HEK293T (cell line): ENCODE data around the gene EZR.
"Not testable (repeated sequence)": the region's sequence is repeated elsewhere in the genome, so short reads cannot be mapped to it uniquely, and the experiment has no call there.

Experiments used
- CTCF ChIA-PET: fragments of 350-600 bp; formaldehyde crosslinking; extraction: SDS; loops from one replicate; lab custom pipeline; 2021; ENCODE audit warnings: antibody characterized with exemption, inconsistent platforms; lab: Yijun Ruan, JAX
- POLR2A ChIA-PET: fragments of 350-600 bp; formaldehyde crosslinking; extraction: SDS; loops from one replicate; lab custom pipeline; 2020; ENCODE audit warnings: antibody characterized with exemption, inconsistent platforms; lab: Yijun Ruan, JAX
- DNase-seq: peaks from one replicate; pipeline ENCODE4 v3.0.0; 2012; ENCODE audit warnings: mixed read lengths; ENCODE audit errors: extremely low spot score
- ARNT ChIP-seq: fragments of 450-650 bp; IDR thresholded peaks from 2 replicates; pipeline ENCODE4 v1.6.1; 2017; ENCODE audit warnings: mild to moderate bottlenecking
- BHLHE40 ChIP-seq: fragments of 450-650 bp; IDR thresholded peaks from 2 replicates; pipeline ENCODE4 v1.6.1; 2016; ENCODE audit warnings: mild to moderate bottlenecking, moderate library complexity, borderline replicate concordance
- CTBP1 ChIP-seq: fragments of 450-650 bp; IDR thresholded peaks from 2 replicates; pipeline ENCODE4 v1.6.1; 2016; ENCODE audit warnings: borderline replicate concordance
- ELF4 ChIP-seq: fragments of 450-650 bp; IDR thresholded peaks from 2 replicates; pipeline ENCODE4 v1.6.1; 2017; ENCODE audit warnings: antibody characterized with exemption
- FOXA1 ChIP-seq: fragments of 450-650 bp; IDR thresholded peaks from 2 replicates; pipeline ENCODE4 v1.6.1; 2016; ENCODE audit warnings: mild to moderate bottlenecking
- FOXK2 ChIP-seq: fragments of 450-650 bp; IDR thresholded peaks from 2 replicates; pipeline ENCODE4 v1.6.1; 2016; ENCODE audit warnings: mild to moderate bottlenecking
- FOXM1 ChIP-seq: fragments of 450-650 bp; IDR thresholded peaks from 2 replicates; pipeline ENCODE4 v1.6.1; 2017; ENCODE audit warnings: mild to moderate bottlenecking, borderline replicate concordance
- HDGF ChIP-seq: fragments of 450-650 bp; IDR thresholded peaks from 2 replicates; pipeline ENCODE4 v1.6.1; 2017; ENCODE audit warnings: antibody characterized with exemption, borderline replicate concordance
- L3MBTL2 ChIP-seq: fragments of 450-650 bp; conservative IDR thresholded peaks from 2 replicates; pipeline ENCODE4 v1.6.1; 2016; ENCODE audit warnings: mild to moderate bottlenecking
- LEF1 ChIP-seq: fragments of 450-650 bp; IDR thresholded peaks from 2 replicates; pipeline ENCODE4 v1.6.1; 2017; ENCODE audit warnings: mild to moderate bottlenecking, borderline replicate concordance
- NFRKB ChIP-seq: fragments of 450-650 bp; IDR thresholded peaks from 2 replicates; pipeline ENCODE4 v1.6.1; 2016; ENCODE audit warnings: mild to moderate bottlenecking, moderate library complexity
- PKNOX1 ChIP-seq: fragments of 450-650 bp; IDR thresholded peaks from 2 replicates; pipeline ENCODE4 v1.6.1; 2016
- SP1 ChIP-seq: fragments of 450-650 bp; IDR thresholded peaks from 2 replicates; pipeline ENCODE4 v1.6.1; 2017
- SUZ12 ChIP-seq: fragments of 450-650 bp; IDR thresholded peaks from 2 replicates; pipeline ENCODE4 v1.6.1; 2016; ENCODE audit warnings: mild to moderate bottlenecking
- TARDBP ChIP-seq: fragments of 450-650 bp; IDR thresholded peaks from 2 replicates; pipeline ENCODE4 v1.6.1; 2016
- ZNF384 ChIP-seq: fragments of 450-650 bp; IDR thresholded peaks from 2 replicates; pipeline ENCODE4 v1.6.1; 2016

The EZR gene

GRCh38 chr6:158831571-158831970 is 12.4 kb upstream of the EZR start:
- CTCF ChIA-PET = interaction anchor here (0.8 kb wide), 1 partner anchor 273 kb away, joined by 4 read pairs; no protein-coding TSS in a partner anchor
- POLR2A ChIA-PET = interaction anchor here (2.2 kb wide), 1 partner anchor 38 kb away, joined by 9 read pairs; no protein-coding TSS in a partner anchor

GRCh38 chr6:158830736-158831135 is 11.6 kb upstream of the EZR start:
- no peak for TF ChIP-seq SUZ12
- TF ChIP-seq FOXA1 = no peak
- no peak for TF ChIP-seq NFRKB
- TF ChIP-seq CTBP1 = no peak
- no peak for TF ChIP-seq TARDBP
- no peak for TF ChIP-seq FOXM1
- TF ChIP-seq ARNT = no peak
- no peak for TF ChIP-seq SP1
- TF ChIP-seq ZNF384 = no peak
- no peak for TF ChIP-seq HDGF
- TF ChIP-seq PKNOX1 = no peak
- ChIA-PET POLR2A (no interaction called here), CTCF (interaction anchor here (0.6 kb wide), 1 partner anchor 159 kb away, joined by 5 read pairs; no protein-coding TSS in a partner anchor)
- DNase-seq = no peak

More at GRCh38 chr6:158831571-158831970, 12.4 kb upstream of the EZR start:
- no peak for DNase-seq
- TF ChIP-seq ZNF384 (no peak), FOXM1 (no peak), ELF4 (no peak), CTBP1 (no peak), NFRKB (no peak), BHLHE40 (no peak), L3MBTL2 (no peak)

- no peak for DNase-seq
- TF ChIP-seq FOXA1 = no peak
- TF ChIP-seq CTBP1 = no peak
- no peak for TF ChIP-seq PKNOX1
- TF ChIP-seq TARDBP = no peak
- TF ChIP-seq ARNT = no peak
- no peak for TF ChIP-seq ZNF384
- TF ChIP-seq NFRKB = no peak
- TF ChIP-seq FOXM1 = no peak
- no peak for TF ChIP-seq LEF1
- ChIA-PET CTCF (no interaction called here), POLR2A (no interaction called here)
These were observed 9.6 kb upstream of the EZR start for GRCh38 chr6:158828807-158829206.

DNA sequence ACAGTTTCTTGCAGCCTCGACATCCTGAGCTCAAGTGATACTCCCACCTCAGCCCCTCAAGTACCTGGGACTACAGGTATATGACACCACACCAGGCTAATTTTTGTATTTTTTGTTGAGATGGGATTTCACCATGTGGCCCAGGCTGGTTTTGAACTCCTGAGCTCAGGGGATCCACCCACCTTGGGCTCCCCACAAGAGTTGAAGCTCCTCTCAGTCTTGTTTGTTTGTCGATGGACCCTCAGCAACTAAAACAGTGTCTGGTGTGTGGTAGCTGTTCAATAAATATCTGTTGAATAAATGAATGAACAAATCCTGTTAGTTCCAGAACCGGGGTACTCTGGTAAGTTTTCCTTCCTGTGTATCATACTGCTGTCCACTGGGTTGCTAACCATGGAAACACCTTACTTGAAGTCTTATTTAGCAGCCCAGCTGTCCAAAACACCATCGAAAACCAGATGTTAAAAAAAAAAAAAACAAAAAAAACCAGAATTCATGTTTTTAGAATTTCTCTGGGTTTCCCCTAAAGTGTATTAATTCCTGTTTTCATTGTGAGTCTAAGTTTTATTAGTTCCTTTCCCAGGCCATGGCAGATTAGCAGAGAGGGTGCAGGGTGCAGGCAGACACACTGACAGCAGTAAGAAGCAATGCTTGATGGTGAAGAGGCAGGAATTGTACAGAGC is 7.8 kb upstream of the EZR start:
- no peak for DNase-seq
- ChIA-PET POLR2A (interaction anchor here (2.2 kb wide), 1 partner anchor 42 kb away, joined by 5 read pairs; no protein-coding TSS in a partner anchor), CTCF (no interaction called here)
- no peak for TF ChIP-seq FOXM1
- no peak for TF ChIP-seq ARNT
- TF ChIP-seq FOXA1 = no peak

DNA sequence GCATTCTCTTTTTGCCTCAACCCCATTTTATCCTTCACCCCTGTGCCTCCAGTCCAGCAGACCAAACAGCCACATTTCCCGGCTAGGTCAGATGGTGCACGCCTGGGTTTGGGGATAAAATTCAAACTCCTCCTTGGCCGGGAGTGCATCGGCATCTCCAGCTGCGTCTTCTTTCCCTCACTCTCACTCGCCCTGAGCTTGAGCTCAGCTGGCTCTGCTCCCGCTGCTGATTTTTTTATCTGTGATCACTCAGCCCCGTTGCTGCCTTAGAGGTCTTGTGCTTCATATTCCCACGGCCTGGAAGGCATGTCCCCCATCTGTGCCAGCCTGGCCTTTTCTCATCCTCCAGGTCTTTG is 6.8 kb upstream of the EZR start:
- TF ChIP-seq PKNOX1 (no peak), TARDBP (no peak), BHLHE40 (no peak), ARNT (no peak), SP1 (no peak), FOXM1 (no peak)
- CTCF ChIA-PET = no interaction called here
- DNase-seq = no peak
- POLR2A ChIA-PET = interaction anchor here (2.2 kb wide), 1 partner anchor 43 kb away, joined by 5 read pairs; no protein-coding TSS in a partner anchor

DNA sequence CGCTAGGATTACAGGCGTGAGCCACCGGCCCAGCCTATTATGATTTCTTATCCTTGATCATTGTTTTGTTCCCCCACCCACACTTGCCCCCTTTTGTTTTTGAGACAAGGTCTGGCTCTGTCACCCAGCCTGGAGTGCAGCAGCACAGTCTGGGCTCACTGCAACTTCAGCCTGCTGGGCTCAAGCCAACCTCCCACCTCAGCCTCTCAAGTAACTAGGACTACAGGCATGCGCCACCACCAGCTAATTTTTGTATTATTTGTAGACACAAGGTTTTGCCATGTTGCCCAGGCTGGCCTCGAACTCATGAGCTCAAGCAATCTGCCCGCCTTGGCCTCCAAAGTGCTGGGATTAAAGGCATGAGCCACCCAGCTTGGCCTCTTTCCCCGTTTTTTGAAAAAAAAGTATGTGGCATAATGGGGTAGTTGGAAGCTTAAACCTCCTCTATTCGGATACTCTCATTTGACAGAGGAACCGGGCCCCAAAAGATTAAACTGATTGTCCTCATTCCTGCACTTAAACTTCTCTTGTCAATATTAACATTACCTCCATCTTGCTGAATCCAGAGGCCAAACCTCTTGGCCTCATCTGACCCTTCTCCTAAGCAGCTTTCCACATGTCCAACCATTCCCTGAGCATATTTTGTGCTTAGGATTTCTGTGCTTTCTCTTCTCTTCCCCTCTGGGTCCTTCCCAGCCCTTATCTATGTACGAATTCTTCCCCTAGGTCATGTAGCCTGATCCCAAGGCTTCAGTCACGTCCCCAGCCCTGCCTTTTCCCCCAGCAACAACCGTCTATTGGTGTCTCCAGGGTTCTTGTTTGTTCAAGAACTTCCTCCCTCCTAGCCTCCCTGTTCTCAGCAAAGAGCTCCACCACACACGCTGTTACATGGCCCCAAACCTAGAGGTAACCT is 6.1 kb upstream of the EZR start:
- ChIA-PET POLR2A (interaction anchor here (2.2 kb wide), 1 partner anchor 44 kb away, joined by 5 read pairs; no protein-coding TSS in a partner anchor), CTCF (no interaction called here)
- DNase-seq = no peak
- TF ChIP-seq PKNOX1 = no peak
- TF ChIP-seq ELF4 = no peak
- TF ChIP-seq HDGF = no peak
- no peak for TF ChIP-seq SUZ12
- TF ChIP-seq L3MBTL2 = no peak
- no peak for TF ChIP-seq TARDBP
- no peak for TF ChIP-seq FOXM1
- no peak for TF ChIP-seq SP1
- no peak for TF ChIP-seq CTBP1
- no peak for TF ChIP-seq ARNT
- no peak for TF ChIP-seq FOXK2

GRCh38 chr6:158823616-158824015 is 4.4 kb upstream of the EZR start:
- CTCF ChIA-PET, DNase-seq: not testable (repeated sequence)
- POLR2A ChIA-PET = interaction anchor here (1.2 kb wide), 1 partner anchor 46 kb away, joined by 3 read pairs; no protein-coding TSS in a partner anchor
